Testis (tissue), 2 donors: ENCODE results near the gene CKS1B.

Source experiments
- CTCF ChIP-seq, 3 experiments: fragments of 450-650 bp in 2 of 3; fragments of 200-600 bp in 1 of 3; sonication (generic) in 1 of 3; IDR thresholded peaks; one replicate each; pipeline ENCODE4 v1.5.1; 2016 to 2019; ENCODE audit warnings: antibody characterized with exemption in 3 of 3, mild to moderate bottlenecking in 2 of 3, moderate library complexity in 1 of 3
- POLR2A ChIP-seq: fragments of 450-650 bp; IDR thresholded peaks from one replicate; pipeline ENCODE4 v1.6.1; 2017; ENCODE audit warnings: antibody characterized with exemption, mild to moderate bottlenecking, moderate library complexity

- no peak for TF ChIP-seq POLR2A
- TF ChIP-seq CTCF (IDR thresholded peaks at IDR 0.05), result no peak
Measured at GRCh38 chr1:154952664-154953063, 21.8 kb upstream of the CKS1B start.
